Activated CD4-positive, alpha-beta T cell treated with anti-CD3 and anti-CD28 coated beads for 4 hours (primary cell): ENCODE results near the gene MRPL39.

Source experiments
- DNase-seq, 2 donors: peaks; one replicate each; pipeline ENCODE4 v3.0.0-alpha.2; 2020

Gene MRPL39

GRCh38 chr21:25608044-25608737 is 910 bp upstream of the MRPL39 start:
- DNase-seq, result peak; percentile 75 to 77

GRCh38 chr21:25589887-25590286 is 17.4 kb downstream of the MRPL39 start:
- DNase-seq, result no peak

- no peak for DNase-seq
Observed at GRCh38 chr21:25586791-25587190, 20.5 kb downstream of the MRPL39 start.

- DNase-seq, result no peak
Observed at GRCh38 chr21:25586326-25586725, 21.0 kb downstream of the MRPL39 start.

GRCh38 chr21:25584833-25585676 is 22.2 kb downstream of the MRPL39 start:
- DNase-seq, result no peak

GRCh38 chr21:25583370-25584130 is 23.7 kb downstream of the MRPL39 start:
- DNase-seq, result no peak

- DNase-seq, result peak; percentile 43 to 44
Observed at GRCh38 chr21:25582888-25583287, 24.4 kb downstream of the MRPL39 start.

- no peak for DNase-seq
Observed at GRCh38 chr21:25582164-25582790, 25.0 kb downstream of the MRPL39 start.

- no peak for DNase-seq
Observed at GRCh38 chr21:25581582-25581981, 25.7 kb downstream of the MRPL39 start.

- DNase-seq, result no peak
Observed at GRCh38 chr21:25580912-25581260, 26.4 kb downstream of the MRPL39 start.

- no peak for DNase-seq
Observed at GRCh38 chr21:25579226-25580013, 27.9 kb downstream of the MRPL39 start.

GRCh38 chr21:25578056-25578961 is 29.0 kb downstream of the MRPL39 start:
- DNase-seq, result peak; percentile 52 to 58

- DNase-seq, result no peak
Observed at GRCh38 chr21:25577424-25578055, 29.7 kb downstream of the MRPL39 start.

- peak; percentile 77 to 80 for DNase-seq
Observed at GRCh38 chr21:25573409-25574206, 33.7 kb downstream of the MRPL39 start.

GRCh38 chr21:25572861-25573310 is 34.4 kb downstream of the MRPL39 start:
- no peak for DNase-seq

GRCh38 chr21:25571726-25572121 is 35.6 kb downstream of the MRPL39 start:
- DNase-seq, result no peak

- no peak for DNase-seq
Observed at GRCh38 chr21:25569711-25570110, 37.6 kb downstream of the MRPL39 start.

- no peak for DNase-seq
Observed at GRCh38 chr21:25569084-25569483, 38.2 kb downstream of the MRPL39 start.

GRCh38 chr21:25568246-25568645 is 39.0 kb downstream of the MRPL39 start:
- DNase-seq, result peak in 1 of 2 donors; percentile 38

GRCh38 chr21:25567472-25567871 is 39.8 kb downstream of the MRPL39 start:
- no peak for DNase-seq
